OCI-LY7 (cell line): Measurements from ENCODE around the gene CASP8. TPM values are rescaled to one million over a fixed set of nuclear protein-coding genes. Genes with fewer than 3 reads are reported as not detected.

Experiments
- BruUV-seq: library from RNA; stranded (reverse); fragments of 400-500 nt; replicated peaks from 2 replicates; lab custom pipeline; 2021; lab: Mats Ljungman, UMichigan
- CTCF ChIA-PET: fragments of 300-600 bp; sonication (Branson Sonifier 250); formaldehyde crosslinking; loops from one replicate; lab custom pipeline; 2022; ENCODE audit warnings: antibody characterized with exemption; ENCODE audit not compliant: unreplicated experiment; lab: Charles Lee
- POLR2A ChIA-PET: fragments of 300-600 bp; sonication (Branson Sonifier 250); formaldehyde crosslinking; loops from one replicate; lab custom pipeline; 2022; ENCODE audit warnings: antibody characterized with exemption; lab: Charles Lee
- DNase-seq: peaks from one replicate; pipeline ENCODE4 v3.0.0-alpha.2; 2015; ENCODE audit warnings: low spot score
- H2AFZ ChIP-seq: fragments of 200-600 bp; sonication (generic), shearing (Covaris generic); 2 replicates; pipeline ENCODE4 v1.6.1; 2014; ENCODE audit warnings: mild to moderate bottlenecking, antibody characterized with exemption, low read length, moderate library complexity
- H3K27ac ChIP-seq: fragments of 200-600 bp; sonication (generic); 2 replicates; pipeline ENCODE4 v1.5.1; 2014; ENCODE audit warnings: mixed run types, low read depth, mild to moderate bottlenecking, moderate library complexity, low read length, inconsistent platforms; ENCODE audit not compliant: poor library complexity, severe bottlenecking
- H3K36me3 ChIP-seq: fragments of 200-600 bp; sonication (generic); 2 replicates; pipeline ENCODE4 v1.6.1; 2014; ENCODE audit warnings: mild to moderate bottlenecking, antibody characterized with exemption, low read length, moderate library complexity, mixed read lengths; ENCODE audit not compliant: insufficient read depth
- H3K4me1 ChIP-seq: fragments of 200-600 bp; sonication (generic); 2 replicates; pipeline ENCODE4 v1.5.1; 2014; ENCODE audit warnings: mild to moderate bottlenecking, low read length; ENCODE audit not compliant: insufficient read depth, poor library complexity, severe bottlenecking
- H3K4me2 ChIP-seq: fragments of 200-600 bp; sonication (generic); 2 replicates; pipeline ENCODE4 v1.6.1; 2014; ENCODE audit warnings: mild to moderate bottlenecking, low read length
- H3K4me3 ChIP-seq: fragments of 200-600 bp; sonication (generic); 2 replicates; pipeline ENCODE4 v1.5.1; 2014; ENCODE audit warnings: mild to moderate bottlenecking, low read depth, low read length; ENCODE audit not compliant: poor library complexity, severe bottlenecking
- H3K79me2 ChIP-seq: fragments of 200-600 bp; sonication (generic); 2 replicates; pipeline ENCODE4 v1.6.1; 2016; ENCODE audit warnings: low read depth, mild to moderate bottlenecking, low read length, moderate library complexity, mixed read lengths; ENCODE audit not compliant: insufficient read depth
- H3K9me2 ChIP-seq: fragments of 200-600 bp; sonication (generic); 2 replicates; pipeline ENCODE4 v1.6.1; 2016; ENCODE audit warnings: mild to moderate bottlenecking, low read length, mixed read lengths; ENCODE audit not compliant: insufficient read depth
- H3K9me3 ChIP-seq: fragments of 200-600 bp; sonication (generic); 2 replicates; pipeline ENCODE4 v1.6.1; 2014; ENCODE audit warnings: mild to moderate bottlenecking, mixed run types, low read length, mixed read lengths
- H4K20me1 ChIP-seq: fragments of 200-600 bp; sonication (generic); 2 replicates; pipeline ENCODE4 v1.6.1; 2014; ENCODE audit warnings: mild to moderate bottlenecking, antibody characterized with exemption, low read length, moderate library complexity, mixed read lengths; ENCODE audit not compliant: insufficient read depth
- CTCF ChIP-seq: fragments of 200-600 bp; sonication (generic); conservative IDR thresholded peaks from 2 replicates; pipeline ENCODE4 v1.5.1; 2014; ENCODE audit warnings: mild to moderate bottlenecking, antibody characterized with exemption, low read length, moderate library complexity, mixed read lengths
- EZH2phosphoT487 ChIP-seq: fragments of 200-600 bp; sonication (generic); IDR thresholded peaks from 2 replicates; pipeline ENCODE4 v1.6.1; 2018; ENCODE audit warnings: low read depth, borderline replicate concordance, mild to moderate bottlenecking, mixed run types, antibody characterized with exemption, low read length, moderate library complexity, mixed read lengths
- intact Hi-C: fragments of 100-400 bp; cut with micrococcal nuclease; formaldehyde crosslinking; loops from one replicate; pipeline ENCODE4 v1.10.0; 2022; ENCODE audit not compliant: unreplicated experiment
- total RNA-seq, 2 experiments: library from RNA; depleted of rRNA in 1 of 2; stranded (reverse); fragments of >200 nt in 1 of 2; shearing (Covaris generic) in 1 of 2; gene quantifications; 2 replicates each; pipeline ENCODE4 v1.2.3, GENCODE V29; 2014 to 2022

The CASP8 gene
- total RNA-seq, 2 experiments from 2014 or later: 32.4 to 34.7 TPM

DNA sequence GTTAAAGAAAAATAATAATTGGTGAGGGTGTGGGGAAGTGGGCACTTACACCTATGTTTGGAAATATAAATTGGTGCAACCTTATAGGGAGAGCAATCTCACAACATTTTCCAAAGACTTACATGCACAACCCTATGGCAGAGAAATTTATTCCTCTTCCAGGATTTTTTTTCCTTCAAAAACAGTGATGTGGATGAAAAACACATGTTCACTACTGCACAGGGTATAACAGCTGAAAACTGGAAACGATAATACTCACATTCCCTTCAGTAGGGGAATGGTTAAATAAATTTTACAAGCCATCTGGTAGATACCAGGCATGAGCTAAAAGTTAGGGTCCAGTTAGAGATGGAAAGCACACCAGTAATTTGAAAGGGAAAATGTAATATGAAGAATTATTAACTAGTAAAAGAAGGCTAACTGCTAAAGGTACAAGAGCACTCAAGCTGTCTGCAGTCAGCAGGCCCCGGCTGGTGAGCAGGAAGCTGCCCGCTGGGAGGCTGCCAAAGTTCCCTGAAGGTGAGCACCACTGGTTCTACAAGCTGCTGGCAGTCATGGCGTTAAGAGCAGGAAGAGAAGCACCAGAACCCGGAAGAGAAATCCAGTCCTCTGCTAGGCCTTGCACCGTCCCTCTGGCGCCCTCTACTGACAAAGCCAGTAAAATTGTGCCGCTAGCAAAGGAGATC, 28.4 kb upstream of the CASP8 start:
- TF ChIP-seq EZH2phosphoT487 (no peak), CTCF (peak; percentile 97)
- Histone ChIP-seq H3K36me3 (0 out of 2 replicates have a peak, but pooled peaks cover 5% of the 10 kb centered on the region), H3K4me3 (peak overlapping the region; percentile 27), H3K79me2 (peaks cover 33% of the 10 kb centered on the region), H3K4me1 (peaks cover 39% of the 10 kb centered on the region), H4K20me1 (peaks cover 14% of the 10 kb centered on the region; the same call in 1 of the 2 replicates), H3K9me3 (no peaks in the 10 kb centered on the region), H3K4me2 (peak overlapping the region; percentile 82), H3K27ac (peak overlapping the region; percentile 19), H3K9me2 (no peaks in the 10 kb centered on the region), H2AFZ (peak overlapping the region; percentile 97)
- CTCF ChIA-PET: interaction anchor here (0.6 to 1.9 kb wide), 20 partner anchors 9 to 331 kb away, joined by 3 to 9 read pairs (median 6); partner anchors contain the start of genes CASP10, CASP8, HYCC2 and ORC2
- intact Hi-C loops: loop anchor here (1.0 to 5.0 kb wide), 9 partner anchors 49 to 411 kb away; partner anchors contain the start of genes CASP10, HYCC2, ORC2 and STRADB
- DNase-seq: peak; percentile 96
- POLR2A ChIA-PET: interaction anchor here (0.6 to 2.1 kb wide), 30 partner anchors 9 to 972 kb away, joined by 3 to 10 read pairs (median 4); partner anchors contain the start of genes CASP10, CASP8, CFLAR and CLK1
- BruUV-seq: TSS peak; percentile 89

DNA sequence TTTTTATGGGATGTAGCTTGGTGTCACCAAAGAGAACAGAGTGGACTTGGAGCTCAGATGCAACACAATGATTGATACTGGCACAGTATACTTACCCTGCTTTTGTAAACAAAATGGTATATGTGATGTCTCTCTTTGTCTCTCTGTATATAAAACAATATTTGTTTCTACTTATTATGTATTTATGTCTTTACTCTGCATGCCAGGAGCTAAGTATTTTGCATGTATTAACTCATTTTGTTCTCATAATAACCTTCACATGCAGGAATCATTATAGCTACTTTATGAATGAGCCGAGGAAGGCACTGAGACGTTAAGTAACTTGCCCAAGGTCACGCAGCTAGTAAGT, 27.9 kb upstream of the CASP8 start:
- Histone ChIP-seq H3K4me3 (peak overlapping the region; percentile 78), H3K4me2 (peak overlapping the region; percentile 82), H3K27ac (peak overlapping the region; percentile 61), H3K4me1 (peaks cover 39% of the 10 kb centered on the region), H3K36me3 (peaks cover 6% of the 10 kb centered on the region), H3K79me2 (peaks cover 37% of the 10 kb centered on the region), H3K9me2 (no peaks in the 10 kb centered on the region), H2AFZ (peak overlapping the region; percentile 97; the same call in 1 of the 2 replicates), H3K9me3 (no peaks in the 10 kb centered on the region), H4K20me1 (peaks cover 14% of the 10 kb centered on the region; the same call in 1 of the 2 replicates)
- no TSS peak for BruUV-seq
- POLR2A ChIA-PET: interaction anchor here (0.6 to 2.1 kb wide), 29 partner anchors 9 to 972 kb away, joined by 3 to 10 read pairs (median 5); partner anchors contain the start of genes CASP10, CASP8, CFLAR and CLK1
- CTCF ChIA-PET: interaction anchor here (0.6 to 1.9 kb wide), 20 partner anchors 9 to 331 kb away, joined by 3 to 9 read pairs (median 6); partner anchors contain the start of genes CASP10, CASP8, HYCC2 and ORC2
- no peak for DNase-seq
- peak; percentile 42; the same call in 1 of the 2 replicates for TF ChIP-seq CTCF
- no peak for TF ChIP-seq EZH2phosphoT487
- intact Hi-C loops: loop anchor here (1.0 to 5.0 kb wide), 9 partner anchors 49 to 410 kb away; partner anchors contain the start of genes CASP10, HYCC2, ORC2 and STRADB
